ENCODE results near the gene AFDN. TPM values are rescaled to one million over a fixed set of nuclear protein-coding genes. Genes with fewer than 3 reads are reported as not detected.

Gene AFDN
- total RNA-seq, 1 experiment from 2014 or later: 107 TPM

DNA sequence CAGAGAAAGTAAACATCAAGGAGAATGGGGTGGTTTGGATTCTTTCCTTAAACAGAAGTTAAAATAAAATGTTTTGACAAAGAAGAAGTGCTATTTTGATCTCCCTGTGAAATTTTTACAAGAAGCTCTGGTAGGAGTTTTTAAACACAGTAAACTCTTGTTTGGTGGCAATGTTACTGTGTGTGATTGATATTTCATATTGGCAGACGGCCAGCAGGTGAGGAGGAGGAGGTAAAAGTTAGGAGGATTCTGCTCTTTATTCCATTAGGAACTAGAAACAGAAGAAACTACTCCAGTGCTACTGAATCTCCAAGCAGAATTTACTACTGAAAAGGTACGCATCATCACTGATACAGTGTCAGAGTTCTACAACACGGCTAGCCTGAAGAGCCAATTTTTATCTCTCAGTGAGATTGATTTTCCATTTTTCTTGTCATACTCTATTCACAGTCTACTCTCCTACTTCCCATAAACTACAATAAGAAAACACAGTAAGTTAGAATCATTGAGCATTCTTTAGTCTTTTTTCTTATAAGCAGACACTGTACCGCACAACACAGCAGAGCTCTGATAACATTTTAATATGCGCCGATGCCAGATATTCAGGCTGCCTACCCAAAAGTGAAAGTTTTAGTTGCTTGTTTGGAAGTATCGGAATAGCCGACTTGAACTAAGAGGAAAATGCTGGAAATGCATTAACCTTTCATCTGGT, 21.2 kb upstream of the AFDN start:
- no peaks in the 10 kb centered on the region for H3K27me3 ChIP-seq (replicated peaks; ENCODE audit: insufficient read depth, low read depth, low read length, poor library complexity)
- TF ChIP-seq EZH2 (IDR thresholded peaks at IDR 0.05; ENCODE audit: borderline replicate concordance, low read depth, low read length, poor library complexity, severe bottlenecking): no peak
- TF ChIP-seq, protein P1, sequence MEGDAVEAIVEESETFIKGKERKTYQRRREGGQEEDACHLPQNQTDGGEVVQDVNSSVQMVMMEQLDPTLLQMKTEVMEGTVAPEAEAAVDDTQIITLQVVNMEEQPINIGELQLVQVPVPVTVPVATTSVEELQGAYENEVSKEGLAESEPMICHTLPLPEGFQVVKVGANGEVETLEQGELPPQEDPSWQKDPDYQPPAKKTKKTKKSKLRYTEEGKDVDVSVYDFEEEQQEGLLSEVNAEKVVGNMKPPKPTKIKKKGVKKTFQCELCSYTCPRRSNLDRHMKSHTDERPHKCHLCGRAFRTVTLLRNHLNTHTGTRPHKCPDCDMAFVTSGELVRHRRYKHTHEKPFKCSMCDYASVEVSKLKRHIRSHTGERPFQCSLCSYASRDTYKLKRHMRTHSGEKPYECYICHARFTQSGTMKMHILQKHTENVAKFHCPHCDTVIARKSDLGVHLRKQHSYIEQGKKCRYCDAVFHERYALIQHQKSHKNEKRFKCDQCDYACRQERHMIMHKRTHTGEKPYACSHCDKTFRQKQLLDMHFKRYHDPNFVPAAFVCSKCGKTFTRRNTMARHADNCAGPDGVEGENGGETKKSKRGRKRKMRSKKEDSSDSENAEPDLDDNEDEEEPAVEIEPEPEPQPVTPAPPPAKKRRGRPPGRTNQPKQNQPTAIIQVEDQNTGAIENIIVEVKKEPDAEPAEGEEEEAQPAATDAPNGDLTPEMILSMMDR (conservative IDR thresholded peaks at IDR 0.05; ENCODE audit: low read depth, low read length): no peak
- H3K36me3 ChIP-seq (ENCODE audit: insufficient read depth, low read length, poor library complexity, severe bottlenecking): no peaks in the 10 kb centered on the region
- no peaks in the 10 kb centered on the region for H3K9me3 ChIP-seq (ENCODE audit: low read depth, low read length, poor library complexity, severe bottlenecking)
- no peak overlapping the region for H3K4me3 ChIP-seq (ENCODE audit: low read depth, low read length, poor library complexity, severe bottlenecking)
- no TSS peak for BruUV-seq (replicated peaks)
- no peak for DNase-seq (ENCODE audit: low spot score)
- CTCF ChIA-PET: no interaction called here
- POLR2A ChIA-PET (ENCODE audit: low non-redundant PET): no interaction called here
- intact Hi-C loops (cut with micrococcal nuclease; ENCODE audit: unreplicated experiment): no loop called here
- H3K27ac ChIP-seq (ENCODE audit: low read depth, low read length, poor library complexity, severe bottlenecking): no peak overlapping the region
- no peaks in the 10 kb centered on the region for H3K4me1 ChIP-seq (ENCODE audit: insufficient read depth, low read length, poor library complexity, severe bottlenecking)

DNA sequence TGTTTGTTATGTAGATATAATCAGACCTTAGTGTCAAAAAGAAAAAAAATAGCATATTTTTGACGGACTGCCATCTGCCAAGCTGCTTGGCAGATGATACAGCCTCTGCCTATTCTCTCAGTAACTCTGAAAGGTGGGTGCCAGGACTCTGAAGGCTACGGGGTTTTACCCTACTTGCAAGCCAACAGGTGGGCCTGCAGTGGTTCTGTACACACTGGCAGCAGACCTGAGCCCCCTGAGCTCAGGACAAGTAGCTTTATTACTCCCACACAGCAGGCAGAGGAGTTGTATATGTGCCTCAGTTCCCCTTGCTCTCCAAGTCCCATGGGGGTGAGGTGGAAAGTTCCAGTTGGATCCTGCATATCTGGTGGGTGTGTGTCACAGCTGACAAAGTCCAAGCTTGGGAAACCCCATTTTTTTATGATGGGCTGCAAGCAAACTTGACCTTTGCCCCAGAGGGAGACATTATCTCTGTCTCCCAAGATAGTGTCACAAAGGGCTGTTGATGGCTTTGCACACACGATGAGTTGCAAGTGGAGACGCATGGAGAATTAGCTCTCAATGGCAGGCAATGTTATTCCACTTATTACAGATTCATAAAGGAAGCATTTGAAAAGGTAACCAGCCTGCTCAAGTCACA, 20.5 kb upstream of the AFDN start:
- intact Hi-C loops (cut with micrococcal nuclease; ENCODE audit: unreplicated experiment): no loop called here
- BruUV-seq (replicated peaks): no TSS peak
- H3K27me3 ChIP-seq (replicated peaks; ENCODE audit: insufficient read depth, low read depth, low read length, poor library complexity): no peaks in the 10 kb centered on the region
- no peak for TF ChIP-seq EZH2 (IDR thresholded peaks at IDR 0.05; ENCODE audit: borderline replicate concordance, low read depth, low read length, poor library complexity, severe bottlenecking)
- TF ChIP-seq, protein P1 (conservative IDR thresholded peaks at IDR 0.05; ENCODE audit: low read depth, low read length): no peak
- POLR2A ChIA-PET (ENCODE audit: low non-redundant PET): no interaction called here
- CTCF ChIA-PET: no interaction called here
- H3K36me3 ChIP-seq (ENCODE audit: insufficient read depth, low read length, poor library complexity, severe bottlenecking): no peaks in the 10 kb centered on the region
- no peak for DNase-seq (ENCODE audit: low spot score)
- H3K4me3 ChIP-seq (ENCODE audit: low read depth, low read length, poor library complexity, severe bottlenecking): no peak overlapping the region
- no peaks in the 10 kb centered on the region for H3K4me1 ChIP-seq (ENCODE audit: insufficient read depth, low read length, poor library complexity, severe bottlenecking)
- no peak overlapping the region for H3K27ac ChIP-seq (ENCODE audit: low read depth, low read length, poor library complexity, severe bottlenecking)
- no peaks in the 10 kb centered on the region for H3K9me3 ChIP-seq (ENCODE audit: low read depth, low read length, poor library complexity, severe bottlenecking)

DNA sequence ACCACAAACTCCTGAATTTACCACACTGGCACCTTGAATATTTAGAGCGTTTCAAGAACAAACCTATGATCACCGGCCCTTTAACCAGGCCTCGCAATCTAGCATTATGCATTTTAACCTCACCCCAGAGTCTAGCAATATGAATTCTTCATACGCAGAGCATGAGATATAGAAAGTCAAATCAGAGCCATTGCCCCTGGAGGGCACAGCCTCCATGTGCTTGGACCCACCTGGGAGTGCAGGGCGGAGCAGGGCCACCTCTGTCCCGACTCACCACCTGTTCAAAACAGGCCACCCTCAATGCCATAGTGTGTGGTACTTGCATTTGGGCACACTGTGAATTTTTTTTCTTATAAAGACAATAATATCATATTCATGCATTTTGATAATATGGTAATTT, 19.5 kb upstream of the AFDN start:
- BruUV-seq (replicated peaks): no TSS peak
- POLR2A ChIA-PET (ENCODE audit: low non-redundant PET): no interaction called here
- Histone ChIP-seq H3K27ac (ENCODE audit: low read depth, low read length, poor library complexity, severe bottlenecking) (no peak overlapping the region), H3K4me3 (ENCODE audit: low read depth, low read length, poor library complexity, severe bottlenecking) (no peak overlapping the region), H3K4me1 (ENCODE audit: insufficient read depth, low read length, poor library complexity, severe bottlenecking) (peaks cover 5% of the 10 kb centered on the region), H3K36me3 (ENCODE audit: insufficient read depth, low read length, poor library complexity, severe bottlenecking) (no peaks in the 10 kb centered on the region), H3K27me3 (replicated peaks; ENCODE audit: insufficient read depth, low read depth, low read length, poor library complexity) (no peaks in the 10 kb centered on the region), H3K9me3 (ENCODE audit: low read depth, low read length, poor library complexity, severe bottlenecking) (no peaks in the 10 kb centered on the region)
- intact Hi-C loops (cut with micrococcal nuclease; ENCODE audit: unreplicated experiment): no loop called here
- DNase-seq (ENCODE audit: low spot score): no peak
- CTCF ChIA-PET: no interaction called here
- no peak for TF ChIP-seq EZH2 (IDR thresholded peaks at IDR 0.05; ENCODE audit: borderline replicate concordance, low read depth, low read length, poor library complexity, severe bottlenecking)
- TF ChIP-seq, protein P1 (conservative IDR thresholded peaks at IDR 0.05; ENCODE audit: low read depth, low read length): no peak
